ENCODE data around the gene SLC22A23.

The SLC22A23 gene

GRCh38 chr6:3425574-3425973 is 31.3 kb downstream of the SLC22A23 start:
- TF ChIP-seq, protein P1, sequence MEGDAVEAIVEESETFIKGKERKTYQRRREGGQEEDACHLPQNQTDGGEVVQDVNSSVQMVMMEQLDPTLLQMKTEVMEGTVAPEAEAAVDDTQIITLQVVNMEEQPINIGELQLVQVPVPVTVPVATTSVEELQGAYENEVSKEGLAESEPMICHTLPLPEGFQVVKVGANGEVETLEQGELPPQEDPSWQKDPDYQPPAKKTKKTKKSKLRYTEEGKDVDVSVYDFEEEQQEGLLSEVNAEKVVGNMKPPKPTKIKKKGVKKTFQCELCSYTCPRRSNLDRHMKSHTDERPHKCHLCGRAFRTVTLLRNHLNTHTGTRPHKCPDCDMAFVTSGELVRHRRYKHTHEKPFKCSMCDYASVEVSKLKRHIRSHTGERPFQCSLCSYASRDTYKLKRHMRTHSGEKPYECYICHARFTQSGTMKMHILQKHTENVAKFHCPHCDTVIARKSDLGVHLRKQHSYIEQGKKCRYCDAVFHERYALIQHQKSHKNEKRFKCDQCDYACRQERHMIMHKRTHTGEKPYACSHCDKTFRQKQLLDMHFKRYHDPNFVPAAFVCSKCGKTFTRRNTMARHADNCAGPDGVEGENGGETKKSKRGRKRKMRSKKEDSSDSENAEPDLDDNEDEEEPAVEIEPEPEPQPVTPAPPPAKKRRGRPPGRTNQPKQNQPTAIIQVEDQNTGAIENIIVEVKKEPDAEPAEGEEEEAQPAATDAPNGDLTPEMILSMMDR (IDR thresholded peaks at IDR 0.05; ENCODE audit: low read depth, low read length), result no peak
- DNase-seq (ENCODE audit: extremely low read depth, low read depth), result no peak

DNA sequence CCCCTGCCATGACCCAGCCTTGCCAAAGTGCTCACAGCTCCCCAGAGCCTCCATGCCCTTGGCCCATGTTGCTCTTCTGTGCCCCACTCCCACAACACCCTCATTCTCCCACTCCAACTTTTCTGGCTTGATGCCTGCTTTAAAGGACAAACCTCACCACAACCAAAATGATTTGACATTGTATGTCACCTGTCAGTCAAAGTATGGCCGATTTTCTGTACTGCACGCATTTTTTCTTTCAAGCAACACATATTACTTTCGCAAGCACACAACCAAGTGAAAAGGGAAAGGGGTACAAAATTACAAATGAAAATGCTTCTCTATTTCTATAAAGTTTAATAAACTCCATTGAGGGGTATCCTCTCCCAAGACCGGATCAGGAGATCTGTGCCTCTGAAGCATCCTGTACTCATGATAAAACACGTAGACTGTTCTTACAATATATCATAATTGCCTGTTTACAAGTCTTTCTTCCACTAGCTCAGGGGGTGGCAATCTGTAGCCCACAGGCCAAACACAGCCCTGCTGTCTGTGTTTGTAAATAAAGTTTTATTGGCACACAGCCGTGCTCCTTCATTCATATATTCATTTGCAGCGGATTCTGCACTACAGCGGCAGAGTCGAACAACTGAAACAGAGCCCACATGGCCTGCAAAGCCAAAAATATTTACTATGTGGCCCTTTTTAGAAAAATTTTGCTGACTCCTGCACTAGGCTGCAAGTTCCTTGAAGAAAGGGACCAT is 32.5 kb downstream of the SLC22A23 start:
- no peak for DNase-seq (ENCODE audit: extremely low read depth, low read depth)
- TF ChIP-seq, protein P1 (IDR thresholded peaks at IDR 0.05; ENCODE audit: low read depth, low read length), result no peak

DNA sequence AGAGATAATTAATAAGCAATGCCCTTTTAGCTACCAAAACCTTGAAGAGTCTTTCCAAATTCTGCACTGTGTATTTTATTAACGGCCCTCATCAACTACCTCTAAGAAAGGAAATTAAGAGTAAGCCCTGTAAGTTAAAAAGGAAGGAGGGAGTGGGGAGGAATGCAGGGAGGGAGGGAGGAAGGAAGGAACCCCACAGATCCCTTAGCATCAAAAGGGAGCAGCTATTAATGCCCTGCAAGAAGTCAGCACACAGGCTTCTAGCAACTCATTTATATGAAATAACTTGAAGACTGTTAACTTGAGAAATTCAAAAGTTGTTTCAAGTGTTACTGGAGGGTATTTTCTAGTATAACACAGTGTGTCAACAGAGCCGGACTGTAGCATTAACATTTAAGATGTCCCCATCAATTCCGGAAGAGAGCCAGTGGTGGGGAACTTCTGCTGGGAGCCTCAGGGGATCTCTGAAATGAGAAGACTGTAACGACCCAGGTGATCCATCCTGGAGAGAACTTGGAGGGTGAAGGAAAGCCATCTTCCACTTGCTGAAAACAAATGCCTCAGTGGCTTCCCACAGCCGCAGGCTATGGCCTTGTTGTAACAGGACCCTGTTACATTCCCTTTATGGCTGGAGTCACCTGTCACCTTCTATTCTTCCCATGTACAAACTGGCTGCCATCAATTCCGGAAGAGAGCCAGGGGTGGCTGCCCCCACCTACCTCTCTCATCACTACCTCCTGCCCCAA is 33.2 kb downstream of the SLC22A23 start:
- TF ChIP-seq, protein P1 (IDR thresholded peaks at IDR 0.05; ENCODE audit: low read depth, low read length), result no peak
- DNase-seq (ENCODE audit: extremely low read depth, low read depth), result no peak

GRCh38 chr6:3422435-3423070 is 34.3 kb downstream of the SLC22A23 start:
- TF ChIP-seq, protein P1 (IDR thresholded peaks at IDR 0.05; ENCODE audit: low read depth, low read length), result no peak
- no peak for DNase-seq (ENCODE audit: extremely low read depth, low read depth)

- no peak for DNase-seq (ENCODE audit: extremely low read depth, low read depth)
- TF ChIP-seq, protein P1 (IDR thresholded peaks at IDR 0.05; ENCODE audit: low read depth, low read length), result no peak
Observed at GRCh38 chr6:3421791-3422434, 34.9 kb downstream of the SLC22A23 start.

DNA sequence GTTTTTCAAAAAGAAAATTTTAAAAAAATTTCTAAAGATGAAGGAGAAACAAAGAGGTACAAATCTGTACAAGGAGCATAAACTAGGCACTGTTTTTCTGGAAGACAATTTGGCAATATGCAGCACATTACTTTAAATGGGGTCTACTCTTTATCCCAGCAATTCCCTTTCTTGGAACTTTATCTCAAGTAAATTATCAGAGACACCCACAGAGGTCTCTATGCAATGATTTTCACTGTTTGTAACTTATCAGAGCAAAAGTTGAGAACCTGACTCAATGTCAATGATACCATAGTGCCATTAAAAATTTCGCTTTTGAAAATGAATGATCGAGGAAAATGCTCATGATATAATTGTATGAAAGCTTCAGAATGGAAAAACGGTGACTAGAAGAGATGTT is 35.7 kb downstream of the SLC22A23 start:
- DNase-seq (ENCODE audit: extremely low read depth, low read depth), result no peak
- TF ChIP-seq, protein P1 (IDR thresholded peaks at IDR 0.05; ENCODE audit: low read depth, low read length), result no peak

All from AG09319 (cell line).